Mucosa of rectum (tissue), 2 donors: ENCODE data around the gene ZDHHC24.
A peak's percentile ranks its signal among the peaks of the same experiment; 100 is the strongest.

Experiments
- H3K27ac ChIP-seq, 2 donors: one replicate each; pipeline ENCODE4 v1.7.0; 2013; ENCODE audit warnings: inconsistent platforms in 2 of 2, low read depth in 2 of 2, low read length in 2 of 2
- H3K27me3 ChIP-seq, 2 donors: one replicate each; pipeline ENCODE4 v1.7.0; 2013; ENCODE audit warnings: low read length in 2 of 2; ENCODE audit not compliant: control insufficient read depth in 2 of 2, insufficient read depth in 2 of 2
- H3K36me3 ChIP-seq, 2 donors: one replicate each; pipeline ENCODE4 v1.7.0; 2013; ENCODE audit warnings: low read length in 2 of 2; ENCODE audit not compliant: control insufficient read depth in 2 of 2, insufficient read depth in 2 of 2
- H3K4me1 ChIP-seq, 2 donors: one replicate each; pipeline ENCODE4 v1.7.0; 2013; ENCODE audit warnings: low read length in 2 of 2, mild to moderate bottlenecking in 1 of 2; ENCODE audit not compliant: control insufficient read depth in 2 of 2, insufficient read depth in 2 of 2
- H3K4me3 ChIP-seq, 2 donors: one replicate each; pipeline ENCODE4 v1.7.0; 2013; ENCODE audit warnings: low read length in 2 of 2
- H3K9ac ChIP-seq, 2 donors: one replicate each; pipeline ENCODE4 v1.7.0; 2013; ENCODE audit warnings: low read length in 2 of 2, low read depth in 1 of 2, mild to moderate bottlenecking in 1 of 2
- H3K9me3 ChIP-seq, 2 donors: one replicate each; pipeline ENCODE4 v1.7.0; 2013; ENCODE audit warnings: low read length in 2 of 2; ENCODE audit not compliant: control insufficient read depth in 2 of 2
- donor health status: healthy.
- donor health status: Normal muscosa, but diverticular disease.

The ZDHHC24 gene

DNA sequence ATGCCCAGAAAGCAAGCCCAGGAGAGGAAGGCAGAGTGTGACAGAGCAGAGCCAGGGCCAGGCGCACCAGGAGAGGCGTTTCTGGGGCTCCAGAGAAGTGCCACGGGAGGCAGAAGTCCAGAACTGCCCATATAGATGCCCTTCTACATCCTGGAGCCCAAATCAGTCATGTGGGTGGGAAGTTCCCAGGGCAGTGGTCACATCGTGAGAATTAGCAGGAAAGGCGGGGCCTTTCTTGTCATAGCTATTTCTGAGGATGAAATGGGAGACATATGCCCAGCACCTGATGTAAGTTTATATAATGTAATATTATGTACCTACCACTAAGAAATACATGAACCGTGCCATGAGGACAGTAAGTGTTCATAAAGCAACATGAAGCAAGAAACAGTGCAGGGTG is 13.1 kb downstream of the ZDHHC24 start:
- Histone ChIP-seq H3K4me3 (no peak overlapping the region), H3K27me3 (no peaks in the 10 kb centered on the region), H3K36me3 (peaks cover 0 to 12% of the 10 kb centered on the region in 2 donors), H3K9me3 (no peaks in the 10 kb centered on the region), H3K4me1 (no peaks in the 10 kb centered on the region), H3K9ac (no peak overlapping the region), H3K27ac (no peak overlapping the region)

DNA sequence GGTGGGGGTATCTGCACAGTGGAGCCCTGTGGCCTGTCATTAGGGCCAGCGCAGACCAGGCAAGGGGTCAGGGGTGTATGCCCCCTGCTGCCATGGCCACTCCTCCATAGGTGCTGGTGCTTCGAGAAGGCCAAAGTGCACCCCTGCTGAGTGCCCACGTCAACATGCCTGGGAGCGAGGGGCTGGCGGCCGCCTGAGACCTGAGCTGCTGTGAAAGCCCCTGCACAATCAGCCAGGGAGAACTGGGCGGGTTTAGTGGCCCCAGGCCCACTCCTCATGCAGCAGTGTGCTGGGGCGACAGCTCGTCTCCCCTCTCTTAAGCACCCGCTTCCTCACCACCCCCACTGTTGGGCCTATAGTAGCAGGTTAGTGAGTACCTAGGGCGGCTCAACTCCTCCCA is 14.0 kb downstream of the ZDHHC24 start:
- Histone ChIP-seq H3K4me1 (no peaks in the 10 kb centered on the region), H3K27me3 (no peaks in the 10 kb centered on the region), H3K27ac (no peak overlapping the region), H3K36me3 (peaks cover 0 to 14% of the 10 kb centered on the region in 2 donors), H3K4me3 (no peak overlapping the region), H3K9me3 (no peaks in the 10 kb centered on the region), H3K9ac (no peak overlapping the region)

DNA sequence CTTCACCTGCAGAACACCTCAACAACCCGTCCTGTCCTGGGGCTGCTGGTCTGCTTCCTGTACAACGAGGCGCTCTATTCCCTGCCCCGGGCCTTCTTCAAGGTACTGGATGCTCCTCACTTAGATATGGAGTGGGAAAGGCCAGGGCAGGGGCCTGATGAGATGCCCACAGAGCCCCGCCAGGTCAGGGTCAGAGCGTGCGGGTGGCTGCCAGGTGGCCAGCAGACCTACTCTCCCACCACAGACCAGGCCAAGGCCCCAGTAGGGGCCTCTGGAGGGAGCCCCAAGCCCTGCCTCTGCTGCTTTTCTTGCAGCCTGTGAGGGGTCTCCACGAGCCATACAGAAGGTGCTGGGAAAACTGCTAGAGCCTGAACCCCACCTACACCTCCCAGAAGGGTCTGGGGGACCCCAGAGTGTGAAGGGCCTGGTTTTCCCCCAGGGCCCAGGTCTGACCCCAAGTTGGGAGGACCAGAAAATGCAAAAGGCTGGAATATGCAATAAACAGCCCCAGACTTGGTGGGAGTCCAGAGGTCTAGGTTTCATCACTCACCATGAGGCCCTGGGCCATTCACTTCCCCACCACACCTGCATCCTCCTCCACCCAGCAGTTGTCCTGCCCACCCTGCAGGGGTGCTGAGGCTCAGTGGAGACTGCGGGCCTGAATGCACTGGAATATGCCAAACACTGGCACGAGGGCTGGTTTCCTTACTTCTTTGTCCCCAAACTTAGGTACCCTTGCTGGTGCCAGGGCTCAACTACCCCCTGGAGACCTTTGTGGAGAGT is 14.7 kb downstream of the ZDHHC24 start:
- Histone ChIP-seq H3K4me1 (no peaks in the 10 kb centered on the region), H3K36me3 (peaks cover 4 to 16% of the 10 kb centered on the region in 2 donors), H3K9ac (no peak overlapping the region), H3K9me3 (no peaks in the 10 kb centered on the region), H3K27me3 (no peaks in the 10 kb centered on the region), H3K27ac (no peak overlapping the region), H3K4me3 (no peak overlapping the region)

DNA sequence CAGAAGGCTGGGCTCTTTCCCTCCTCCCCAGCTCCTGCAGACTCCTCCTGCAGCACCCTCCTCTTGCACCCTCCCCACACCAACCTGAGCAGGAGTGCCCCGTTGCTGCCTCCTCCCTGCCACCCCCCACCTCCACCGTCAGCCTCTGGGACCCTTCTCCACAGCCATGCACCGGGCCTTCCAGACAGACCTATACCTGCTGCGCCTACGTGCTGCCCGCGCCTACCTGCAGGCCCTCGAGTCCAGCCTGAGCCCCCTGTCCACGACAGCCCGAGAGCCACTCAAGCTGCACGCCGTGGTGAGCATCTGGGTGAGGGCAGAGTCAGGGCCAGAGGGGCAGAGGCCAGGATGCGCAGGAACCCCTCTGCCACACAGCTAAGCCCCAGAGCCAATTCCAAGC is 16.2 kb downstream of the ZDHHC24 start:
- Histone ChIP-seq H3K36me3 (peaks cover 4 to 16% of the 10 kb centered on the region in 2 donors), H3K9ac (no peak overlapping the region), H3K4me3 (no peak overlapping the region)

DNA sequence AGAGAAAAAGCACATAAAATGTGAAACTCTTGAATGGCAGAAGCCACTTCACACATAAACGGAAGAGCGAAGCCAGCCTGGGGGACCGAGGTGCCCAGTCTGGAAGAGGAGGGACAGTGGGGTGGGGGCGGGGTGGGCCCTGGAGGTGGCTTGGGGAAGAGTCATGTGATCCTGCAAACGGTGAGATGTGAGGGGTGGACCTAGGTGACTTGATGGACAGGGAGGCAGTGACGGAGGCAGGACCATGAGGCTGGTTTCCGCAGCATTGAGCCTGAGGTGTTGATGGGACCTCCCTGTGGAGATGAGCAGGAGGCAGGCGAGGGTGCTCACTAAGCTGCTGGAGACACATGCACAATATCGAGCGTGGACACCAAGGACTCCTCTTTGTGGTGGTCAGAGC is 16.8 kb downstream of the ZDHHC24 start:
- Histone ChIP-seq H3K27ac (no peak overlapping the region), H3K36me3 (peaks cover 4 to 16% of the 10 kb centered on the region in 2 donors), H3K9me3 (no peaks in the 10 kb centered on the region), H3K4me1 (no peaks in the 10 kb centered on the region), H3K9ac (no peak overlapping the region), H3K27me3 (no peaks in the 10 kb centered on the region), H3K4me3 (no peak overlapping the region)

More for the DNA sequence above, 16.2 kb downstream of the ZDHHC24 start:
- Histone ChIP-seq H3K27me3 (no peaks in the 10 kb centered on the region), H3K4me1 (no peaks in the 10 kb centered on the region), H3K9me3 (no peaks in the 10 kb centered on the region), H3K27ac (no peak overlapping the region)

DNA sequence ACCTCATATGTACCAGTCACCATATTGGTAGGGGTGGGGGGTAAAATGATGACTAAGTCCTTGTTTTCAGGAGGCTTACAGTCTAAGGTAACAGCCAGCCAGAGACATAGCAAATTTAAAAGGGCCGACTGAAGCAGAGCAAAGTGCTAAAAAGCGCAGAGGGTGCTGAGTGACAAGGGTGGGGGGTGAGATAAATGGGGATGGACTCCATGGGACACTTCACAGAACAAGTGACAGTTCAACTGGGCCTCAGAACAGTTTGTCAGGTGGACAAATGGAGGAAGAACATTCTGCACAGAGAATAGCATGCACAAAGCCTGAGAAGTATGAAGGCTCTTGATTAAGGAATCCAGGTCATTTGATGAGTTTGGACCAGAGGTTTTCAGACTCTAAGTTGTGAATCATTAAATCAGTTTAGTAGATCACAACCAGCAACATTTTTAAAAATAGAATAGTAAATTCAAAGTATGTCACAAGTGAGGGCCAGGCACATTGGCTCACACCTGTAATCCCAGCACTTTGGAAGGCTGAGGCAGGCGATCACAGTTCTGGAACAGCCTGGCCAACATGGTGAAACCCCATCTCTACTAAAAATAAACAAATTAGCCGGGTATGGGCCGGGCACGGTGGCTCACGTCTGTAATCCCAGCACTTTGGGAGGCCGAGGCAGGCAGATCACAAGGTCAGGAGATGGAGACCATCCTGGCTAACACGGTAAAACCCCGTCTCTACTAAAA is 21.4 kb downstream of the ZDHHC24 start:
- Histone ChIP-seq H3K4me3 (no peak overlapping the region), H3K27ac (no peak overlapping the region), H3K9ac (no peak overlapping the region), H3K4me1 (no peaks in the 10 kb centered on the region), H3K27me3 (no peaks in the 10 kb centered on the region), H3K9me3 (no peaks in the 10 kb centered on the region), H3K36me3 (peaks cover 25 to 33% of the 10 kb centered on the region in 2 donors)

DNA sequence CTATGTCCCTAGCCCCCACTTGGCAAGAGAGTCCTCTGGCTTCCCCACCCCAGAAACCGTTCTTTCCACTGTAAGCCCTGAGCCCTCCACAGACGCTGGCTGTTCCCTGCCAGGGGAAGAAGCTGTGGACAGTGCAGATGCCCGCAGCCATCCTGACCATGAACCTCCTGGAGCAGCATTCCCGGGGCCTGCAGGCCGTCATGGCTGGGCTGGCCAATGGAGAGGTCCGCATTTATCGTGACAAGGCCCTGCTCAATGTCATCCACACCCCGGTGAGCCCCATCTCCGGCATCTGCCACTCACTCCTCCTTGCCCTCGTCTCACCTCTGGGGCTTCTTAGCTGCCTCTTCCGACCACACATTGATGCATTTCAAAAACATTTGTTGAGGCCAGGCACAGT is 22.2 kb downstream of the ZDHHC24 start:
- peaks cover 25 to 32% of the 10 kb centered on the region in 2 donors for H3K36me3 ChIP-seq

DNA sequence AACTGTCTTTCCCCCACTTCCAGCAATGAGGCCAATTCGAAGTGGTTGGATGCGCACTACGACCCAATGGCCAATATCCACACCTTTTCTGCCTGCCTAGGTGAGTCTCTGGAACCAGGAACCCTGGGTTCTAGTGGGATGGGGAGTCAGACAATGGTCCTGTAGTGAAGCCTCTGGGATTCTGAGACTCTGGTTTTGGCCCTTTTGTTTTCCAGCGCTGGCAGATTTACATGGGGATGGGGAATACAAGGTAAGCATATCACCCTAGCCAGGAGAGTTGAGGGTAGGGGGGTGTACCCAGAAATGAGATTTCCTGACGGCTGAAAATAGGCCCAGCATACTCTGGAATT is 34.9 kb downstream of the ZDHHC24 start:
- Histone ChIP-seq H3K9me3 (no peaks in the 10 kb centered on the region), H3K4me1 (peaks cover 10% of the 10 kb centered on the region in 2 donors), H3K27ac (peak overlapping the region in 1 of 2 donors; percentile 34), H3K9ac (peak overlapping the region; percentile 54 to 72), H3K36me3 (no peaks in the 10 kb centered on the region), H3K4me3 (peak overlapping the region; percentile 97 to 98), H3K27me3 (no peaks in the 10 kb centered on the region)

More for the DNA sequence above, 22.2 kb downstream of the ZDHHC24 start:
- Histone ChIP-seq H3K4me3 (no peak overlapping the region), H3K9me3 (no peaks in the 10 kb centered on the region), H3K9ac (no peak overlapping the region), H3K27me3 (no peaks in the 10 kb centered on the region), H3K27ac (no peak overlapping the region), H3K4me1 (no peaks in the 10 kb centered on the region)

DNA sequence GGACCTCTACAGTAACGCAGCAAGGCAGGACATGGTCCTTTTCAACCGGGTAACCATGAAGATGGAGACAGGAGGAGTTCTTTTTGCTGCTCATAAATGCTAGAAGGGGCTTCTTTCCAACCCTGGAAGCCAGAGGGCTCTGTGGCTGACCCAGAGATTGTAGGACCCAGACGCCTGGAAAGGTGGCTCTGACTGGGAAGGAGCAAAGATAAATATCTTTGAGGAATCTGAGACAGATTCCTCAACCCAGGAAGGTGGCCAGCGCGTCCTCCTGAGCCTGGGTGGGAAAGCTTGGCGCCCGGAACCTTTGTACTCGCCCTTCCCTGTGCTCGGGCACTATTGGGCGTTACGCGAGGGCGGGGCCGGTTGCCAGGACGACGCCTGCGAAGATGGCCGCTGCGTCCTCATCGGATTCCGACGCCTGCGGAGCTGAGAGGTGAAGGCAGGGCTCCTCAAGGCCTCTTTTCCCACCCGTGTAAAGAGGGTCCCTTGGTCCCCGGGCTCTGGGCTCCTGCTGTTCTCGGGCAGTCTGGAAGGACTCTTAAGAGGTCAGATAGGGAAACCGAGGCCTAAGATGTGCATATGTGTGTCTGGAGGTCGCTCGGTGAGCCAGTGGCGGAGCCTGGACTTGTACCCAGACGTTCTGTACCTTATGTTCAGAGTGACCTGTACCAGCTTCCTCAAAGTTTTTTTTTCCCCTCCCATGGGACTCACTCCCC is 35.4 kb downstream of the ZDHHC24 start, which contains the start of gene BBS1:
Gene BBS1, plus strand, starts transcription at position 365 of the 719 bp plus-strand sequence. Its CDS starts 25 bp downstream, at position 390.
- H3K9me3 ChIP-seq = no peaks in the 10 kb centered on the region
- no peaks in the 10 kb centered on the region for H3K27me3 ChIP-seq
- H3K27ac ChIP-seq = peak within 1 kb of the TSS in 1 of 2 donors; percentile 34
- H3K4me3 ChIP-seq = peak within 1 kb of the TSS; percentile 97 to 98
- H3K4me1 ChIP-seq = peaks cover 10% of the 10 kb centered on the region in 2 donors
- H3K36me3 ChIP-seq = peaks cover 0 to 2% of the 10 kb centered on the region in 2 donors
- peak within 1 kb of the TSS; percentile 54 to 72 for H3K9ac ChIP-seq

DNA sequence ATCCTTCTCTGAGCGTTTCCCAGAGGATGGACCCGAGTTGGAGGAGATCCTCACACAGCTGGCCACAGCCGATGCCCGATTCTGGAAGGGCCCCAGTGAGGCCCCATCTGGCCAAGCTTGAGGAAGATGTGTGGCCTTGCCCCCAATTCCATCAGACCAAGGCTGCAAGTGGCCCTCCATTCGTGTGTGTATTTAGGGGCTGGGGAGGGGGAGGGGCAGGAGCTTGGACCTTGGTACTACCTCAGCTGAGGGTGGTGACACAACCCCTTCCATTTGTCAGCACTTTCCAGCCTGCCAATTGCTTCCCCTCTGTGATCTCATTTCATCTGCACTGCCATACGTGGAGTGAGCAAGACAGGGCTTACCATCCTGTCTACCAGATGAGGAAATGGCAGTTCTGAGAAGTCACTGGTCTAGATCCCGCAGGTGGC is 36.7 kb downstream of the ZDHHC24 start:
- peaks cover 9 to 11% of the 10 kb centered on the region in 2 donors for H3K36me3 ChIP-seq
- H3K9me3 ChIP-seq = no peaks in the 10 kb centered on the region
- no peak overlapping the region for H3K4me3 ChIP-seq
- no peak overlapping the region for H3K27ac ChIP-seq
- H3K4me1 ChIP-seq = peaks cover 10% of the 10 kb centered on the region in 2 donors
- H3K9ac ChIP-seq = no peak overlapping the region
- H3K27me3 ChIP-seq = no peaks in the 10 kb centered on the region
